ENCODE results near the gene RASA3.
"Not testable (repeated sequence)": the region's sequence is repeated elsewhere in the genome, so short reads cannot be mapped to it uniquely, and the experiment has no call there.

Gene RASA3

GRCh38 chr13:114155926-114156883 is 23.8 kb upstream of the RASA3 start:
- no peak for DNase-seq (ENCODE audit: low read depth)

- DNase-seq (ENCODE audit: low read depth): no peak
Observed at GRCh38 chr13:114155320-114155719, 22.9 kb upstream of the RASA3 start.

- no peak for DNase-seq (ENCODE audit: low read depth)
Observed at GRCh38 chr13:114154476-114154875, 22.1 kb upstream of the RASA3 start.

- no peak for DNase-seq (ENCODE audit: low read depth)
Observed at GRCh38 chr13:114153485-114154080, 21.2 kb upstream of the RASA3 start.

- no peak for DNase-seq (ENCODE audit: low read depth)
Observed at GRCh38 chr13:114152831-114153371, 20.5 kb upstream of the RASA3 start.

- no peak for DNase-seq (ENCODE audit: low read depth)
Observed at GRCh38 chr13:114152285-114152645, 19.8 kb upstream of the RASA3 start.

- no peak for DNase-seq (ENCODE audit: low read depth)
Observed at GRCh38 chr13:114151565-114152284, 19.3 kb upstream of the RASA3 start.

- DNase-seq (ENCODE audit: low read depth): no peak
Observed at GRCh38 chr13:114151031-114151430, 18.6 kb upstream of the RASA3 start.

GRCh38 chr13:114149774-114150740 is 17.6 kb upstream of the RASA3 start:
- DNase-seq (ENCODE audit: low read depth): no peak

GRCh38 chr13:114148886-114149285 is 16.5 kb upstream of the RASA3 start:
- not testable (repeated sequence) for DNase-seq (ENCODE audit: low read depth)

- no peak for DNase-seq (ENCODE audit: low read depth)
Observed at GRCh38 chr13:114148521-114148855, 16.1 kb upstream of the RASA3 start.

- no peak for DNase-seq (ENCODE audit: low read depth)
Observed at GRCh38 chr13:114147803-114148520, 15.5 kb upstream of the RASA3 start.

- DNase-seq (ENCODE audit: low read depth): no peak
Observed at GRCh38 chr13:114146629-114147028, 14.2 kb upstream of the RASA3 start.

- no peak for DNase-seq (ENCODE audit: low read depth)
Observed at GRCh38 chr13:114146173-114146572, 13.8 kb upstream of the RASA3 start.

- DNase-seq (ENCODE audit: low read depth): no peak
Observed at GRCh38 chr13:114145722-114146121, 13.3 kb upstream of the RASA3 start.

GRCh38 chr13:114145256-114145655 is 12.8 kb upstream of the RASA3 start:
- no peak for DNase-seq (ENCODE audit: low read depth)

- no peak for DNase-seq (ENCODE audit: low read depth)
Observed at GRCh38 chr13:114144606-114145244, 12.3 kb upstream of the RASA3 start.

GRCh38 chr13:114143806-114144605 is 11.6 kb upstream of the RASA3 start:
- no peak for DNase-seq (ENCODE audit: low read depth)

Data from stimulated activated CD8-positive, alpha-beta memory T cell treated with anti-CD3 and anti-CD28 coated beads, Interleukin-15, amount 100 ng/mL, for 24 hours (primary cell).